Keratinocyte (primary cell): ENCODE data around the gene CCDC178. TPM values are rescaled to one million over a fixed set of nuclear protein-coding genes. Genes with fewer than 3 reads are reported as not detected.

ENCODE experiments used
- DNase-seq: peaks from one replicate; pipeline ENCODE4 v3.0.0-alpha.2; 2011; ENCODE audit warnings: low read depth, missing footprints, low spot score
- FAIRE-seq: peaks from 2 replicates; lab custom pipeline; 2011; peaks lifted over from hg19 to GRCh38; lab: Jason Lieb, UNC
- H2AFZ ChIP-seq: 2 replicates; pipeline ENCODE4 v1.6.0; 2012; ENCODE audit warnings: low read length, control low read depth, inconsistent platforms; ENCODE audit not compliant: control insufficient read depth
- H3K27ac ChIP-seq: 2 replicates; pipeline ENCODE4 v1.5.1; 2011; ENCODE audit warnings: low read length; ENCODE audit not compliant: control insufficient read depth, insufficient read depth
- H3K27me3 ChIP-seq: 3 replicates; pipeline ENCODE4 v1.6.0; 2011; ENCODE audit warnings: low read length; ENCODE audit not compliant: control insufficient read depth, insufficient read depth; ENCODE audit errors: extremely low read depth
- H3K36me3 ChIP-seq, 2 experiments: 2 replicates in 1 of 2; 3 replicates in 1 of 2; pipeline ENCODE4 v1.5.1; 2011; ENCODE audit warnings: low read length in 2 of 2, mild to moderate bottlenecking in 1 of 2; ENCODE audit not compliant: control insufficient read depth in 2 of 2, insufficient read depth in 2 of 2; ENCODE audit errors: extremely low read depth in 1 of 2
- H3K4me1 ChIP-seq: 3 replicates; pipeline ENCODE4 v1.5.1; 2011; ENCODE audit warnings: low read length; ENCODE audit not compliant: control insufficient read depth, insufficient read depth; ENCODE audit errors: extremely low read depth
- H3K4me2 ChIP-seq: 3 replicates; pipeline ENCODE4 v1.6.0; 2011; ENCODE audit warnings: low read depth, low read length; ENCODE audit not compliant: control insufficient read depth, insufficient read depth; ENCODE audit errors: extremely low read depth
- H3K4me3 ChIP-seq, 3 experiments: fragments of 200-600 bp in 1 of 3; sonication (generic) in 1 of 3; 2 replicates in 2 of 3; 3 replicates in 1 of 3; pipeline ENCODE4 v1.5.1; 2011 to 2016; ENCODE audit warnings: low read length in 3 of 3, mild to moderate bottlenecking in 3 of 3, control low read depth in 2 of 3, inconsistent platforms in 1 of 3, low read depth in 1 of 3, mixed read lengths in 1 of 3, mixed run types in 1 of 3, moderate library complexity in 1 of 3; ENCODE audit not compliant: control insufficient read depth in 2 of 3, insufficient read depth in 2 of 3; ENCODE audit errors: extremely low read depth in 1 of 3
- H3K79me2 ChIP-seq: 2 replicates; pipeline ENCODE4 v1.6.0; 2012; ENCODE audit warnings: low read length; ENCODE audit not compliant: control insufficient read depth, insufficient read depth
- H3K9ac ChIP-seq: 3 replicates; pipeline ENCODE4 v1.6.0; 2011; ENCODE audit warnings: low read length; ENCODE audit not compliant: control insufficient read depth, insufficient read depth; ENCODE audit errors: extremely low read depth
- H3K9me1 ChIP-seq: 3 replicates; pipeline ENCODE4 v1.6.0; 2011; ENCODE audit warnings: low read length; ENCODE audit not compliant: control insufficient read depth, insufficient read depth; ENCODE audit errors: extremely low read depth
- H3K9me3 ChIP-seq: 2 replicates; pipeline ENCODE4 v1.5.1; 2012; ENCODE audit warnings: low read depth, low read length; ENCODE audit not compliant: control insufficient read depth
- H4K20me1 ChIP-seq: 3 replicates; pipeline ENCODE4 v1.6.0; 2011; ENCODE audit warnings: low read length; ENCODE audit not compliant: control insufficient read depth, insufficient read depth; ENCODE audit errors: extremely low read depth
- EZH2 ChIP-seq: IDR thresholded peaks from one replicate; pipeline ENCODE4 v1.6.1; 2012; ENCODE audit warnings: inconsistent platforms, mild to moderate bottlenecking, low read length, moderate library complexity
- dilution Hi-C: fragments of 300-500 bp; cut with MboI; formaldehyde crosslinking; loops from one replicate; pipeline ENCODE4 v1.7.0; 2020; ENCODE audit warnings: low sequenced_read_pairs; ENCODE audit not compliant: extremely low pct_ligation_motif_present
- polyA plus RNA-seq, 5 experiments: library from polyadenylated mRNA; depleted of rRNA in 3 of 5; stranded (reverse) in 3 of 5; stranded (forward) in 1 of 5; unstranded in 1 of 5; fragments of >200 nt; gene quantifications; 1 replicate in 1 of 5; 2 replicates in 3 of 5; 3 replicates in 1 of 5; pipeline versions ENCODE4 v1.2.1 to v1.2.3, GENCODE V29; 2011 to 2012; ENCODE audit warnings: missing spikeins in 2 of 5, low read depth in 1 of 5, low replicate concordance in 1 of 5
- TF ChIP-seq, protein P1 (sequence below), 3 experiments: IDR thresholded peaks in 1 of 3; conservative IDR thresholded peaks in 1 of 3; optimal IDR thresholded peaks in 1 of 3; 2 replicates in 2 of 3; 3 replicates in 1 of 3; pipeline versions ENCODE3 to v1.5.1; 2011; ENCODE audit warnings: low read length in 3 of 3, mild to moderate bottlenecking in 3 of 3, moderate library complexity in 2 of 3, control low read depth in 1 of 3, inconsistent platforms in 1 of 3; ENCODE audit not compliant: insufficient read depth in 2 of 3; ENCODE audit errors: extremely low read depth in 1 of 3

Gene CCDC178
- polyA plus RNA-seq, 1 donor (not counting 4 experiments of a cell fraction or from before 2014, with no cell fraction given): 0.14 TPM

DNA sequence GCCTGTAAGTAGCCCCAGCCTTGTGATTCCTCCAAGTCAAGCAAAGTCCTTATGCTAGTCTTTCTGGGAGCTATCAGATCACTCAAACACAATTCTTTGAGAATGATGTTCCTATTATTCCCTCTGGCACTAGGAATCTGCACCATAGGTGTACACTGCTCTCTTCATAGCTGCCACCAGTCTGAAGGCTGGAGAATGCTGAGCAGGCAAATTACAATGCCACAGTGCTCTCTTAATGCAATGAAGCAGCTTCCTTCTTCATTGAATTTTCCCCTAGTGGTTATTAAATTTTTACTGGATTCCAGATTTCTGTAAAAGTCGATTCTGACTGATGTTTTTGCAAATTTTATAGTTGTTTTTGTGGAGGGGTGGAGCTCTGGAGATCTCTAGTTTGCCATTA lies 84.8 kb downstream of the CCDC178 start:
- DNase-seq: no peak
- no peak overlapping the region for H3K27ac ChIP-seq
- TF ChIP-seq, protein P1, sequence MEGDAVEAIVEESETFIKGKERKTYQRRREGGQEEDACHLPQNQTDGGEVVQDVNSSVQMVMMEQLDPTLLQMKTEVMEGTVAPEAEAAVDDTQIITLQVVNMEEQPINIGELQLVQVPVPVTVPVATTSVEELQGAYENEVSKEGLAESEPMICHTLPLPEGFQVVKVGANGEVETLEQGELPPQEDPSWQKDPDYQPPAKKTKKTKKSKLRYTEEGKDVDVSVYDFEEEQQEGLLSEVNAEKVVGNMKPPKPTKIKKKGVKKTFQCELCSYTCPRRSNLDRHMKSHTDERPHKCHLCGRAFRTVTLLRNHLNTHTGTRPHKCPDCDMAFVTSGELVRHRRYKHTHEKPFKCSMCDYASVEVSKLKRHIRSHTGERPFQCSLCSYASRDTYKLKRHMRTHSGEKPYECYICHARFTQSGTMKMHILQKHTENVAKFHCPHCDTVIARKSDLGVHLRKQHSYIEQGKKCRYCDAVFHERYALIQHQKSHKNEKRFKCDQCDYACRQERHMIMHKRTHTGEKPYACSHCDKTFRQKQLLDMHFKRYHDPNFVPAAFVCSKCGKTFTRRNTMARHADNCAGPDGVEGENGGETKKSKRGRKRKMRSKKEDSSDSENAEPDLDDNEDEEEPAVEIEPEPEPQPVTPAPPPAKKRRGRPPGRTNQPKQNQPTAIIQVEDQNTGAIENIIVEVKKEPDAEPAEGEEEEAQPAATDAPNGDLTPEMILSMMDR (optimal IDR thresholded peaks at IDR 0.05 in 1 of 3, IDR thresholded peaks at IDR 0.05 in 1 of 3, conservative IDR thresholded peaks at IDR 0.05 in 1 of 3; ENCODE audit: extremely low read depth in 1 of 3, insufficient read depth in 2 of 3, low read length in 3 of 3): no peak
- no peak for TF ChIP-seq EZH2
- H3K27me3 ChIP-seq: no peaks in the 10 kb centered on the region
- no peak overlapping the region for H3K9ac ChIP-seq
- no peak for FAIRE-seq
- no peaks in the 10 kb centered on the region for H3K4me1 ChIP-seq
- no peak overlapping the region for H3K4me3 ChIP-seq
- no peaks in the 10 kb centered on the region for H3K79me2 ChIP-seq
- H2AFZ ChIP-seq: no peak overlapping the region
- dilution Hi-C loops: no loop called here
- no peaks in the 10 kb centered on the region for H3K36me3 ChIP-seq
- H3K9me3 ChIP-seq: no peaks in the 10 kb centered on the region
- H3K4me2 ChIP-seq: no peak overlapping the region
- no peaks in the 10 kb centered on the region for H3K9me1 ChIP-seq
- no peaks in the 10 kb centered on the region for H4K20me1 ChIP-seq

DNA sequence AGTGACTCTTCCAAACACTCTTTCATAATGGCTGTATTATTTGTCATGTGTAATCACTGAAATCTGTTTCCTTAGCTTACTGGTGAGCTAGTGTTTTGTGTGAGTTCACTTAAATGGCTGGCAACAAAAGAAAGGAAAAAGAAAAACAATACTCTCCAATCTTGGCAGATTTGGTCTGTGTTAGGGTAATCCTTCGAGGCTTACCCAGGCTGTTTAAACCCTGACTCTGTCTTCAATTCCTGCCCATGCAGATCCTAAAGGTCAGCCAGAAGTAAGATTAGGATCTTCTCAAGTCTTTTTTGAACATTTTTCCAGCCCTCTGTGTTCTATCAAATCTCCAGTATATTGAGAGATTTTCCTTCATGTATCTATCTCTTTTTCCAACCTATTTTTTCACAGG lies 85.3 kb downstream of the CCDC178 start:
- no peaks in the 10 kb centered on the region for H3K9me1 ChIP-seq
- no peaks in the 10 kb centered on the region for H3K27me3 ChIP-seq
- no peak for TF ChIP-seq EZH2
- TF ChIP-seq, protein P1 (optimal IDR thresholded peaks at IDR 0.05 in 1 of 3, IDR thresholded peaks at IDR 0.05 in 1 of 3, conservative IDR thresholded peaks at IDR 0.05 in 1 of 3; ENCODE audit: extremely low read depth in 1 of 3, insufficient read depth in 2 of 3, low read length in 3 of 3): no peak
- H3K4me2 ChIP-seq: no peak overlapping the region
- dilution Hi-C loops: no loop called here
- H3K4me3 ChIP-seq: no peak overlapping the region
- no peak overlapping the region for H3K9ac ChIP-seq
- no peaks in the 10 kb centered on the region for H3K9me3 ChIP-seq
- DNase-seq (no peak), FAIRE-seq (no peak)
- H3K27ac ChIP-seq: no peak overlapping the region
- H3K4me1 ChIP-seq: no peaks in the 10 kb centered on the region
- H4K20me1 ChIP-seq: no peaks in the 10 kb centered on the region
- H3K79me2 ChIP-seq: no peaks in the 10 kb centered on the region
- H2AFZ ChIP-seq: no peak overlapping the region
- H3K36me3 ChIP-seq: no peaks in the 10 kb centered on the region
